Activated CD4-positive, alpha-beta T cell treated with anti-CD3 and anti-CD28 coated beads, Interleukin-2, amount 10 ng/mL, durations not matched to agents 24 days and 14 days (primary cell): ENCODE results near the gene XRRA1. TPM values are rescaled to one million over a fixed set of nuclear protein-coding genes. Genes with fewer than 3 reads are reported as not detected.
"Not testable (repeated sequence)": the region's sequence is repeated elsewhere in the genome, so short reads cannot be mapped to it uniquely, and the experiment has no call there.

ENCODE experiments used
- DNase-seq: peaks from one replicate; pipeline ENCODE4 v3.0.0; 2022
- H3K27ac Mint-ChIP-seq: one replicate; pipeline ENCODE4 v1.8.0; 2022; ENCODE audit warnings: mild to moderate bottlenecking, mixed read lengths
- H3K27me3 Mint-ChIP-seq: one replicate; pipeline ENCODE4 v1.8.0; 2022; ENCODE audit warnings: mixed read lengths
- H3K36me3 Mint-ChIP-seq: one replicate; pipeline ENCODE4 v1.8.0; 2022; ENCODE audit warnings: low read depth, mild to moderate bottlenecking, mixed read lengths
- H3K4me1 Mint-ChIP-seq: one replicate; pipeline ENCODE4 v1.8.0; 2021; ENCODE audit warnings: mixed read lengths
- H3K4me3 Mint-ChIP-seq: one replicate; pipeline ENCODE4 v1.8.0; 2022; ENCODE audit warnings: mild to moderate bottlenecking, moderate library complexity, mixed read lengths
- H3K9me3 Mint-ChIP-seq: one replicate; pipeline ENCODE4 v1.8.0; 2021; ENCODE audit warnings: mixed read lengths
- intact Hi-C: fragments of 100-400 bp; cut with micrococcal nuclease; formaldehyde crosslinking; loops from one replicate; pipeline ENCODE4 v1.15.1; 2023
- total RNA-seq: library from RNA; stranded (reverse); gene quantifications from 2 replicates; pipeline ENCODE4 v1.2.3, GENCODE V29; 2022

Gene XRRA1
- total RNA-seq, 1 donor from 2014 or later, result 11.0 TPM

DNA sequence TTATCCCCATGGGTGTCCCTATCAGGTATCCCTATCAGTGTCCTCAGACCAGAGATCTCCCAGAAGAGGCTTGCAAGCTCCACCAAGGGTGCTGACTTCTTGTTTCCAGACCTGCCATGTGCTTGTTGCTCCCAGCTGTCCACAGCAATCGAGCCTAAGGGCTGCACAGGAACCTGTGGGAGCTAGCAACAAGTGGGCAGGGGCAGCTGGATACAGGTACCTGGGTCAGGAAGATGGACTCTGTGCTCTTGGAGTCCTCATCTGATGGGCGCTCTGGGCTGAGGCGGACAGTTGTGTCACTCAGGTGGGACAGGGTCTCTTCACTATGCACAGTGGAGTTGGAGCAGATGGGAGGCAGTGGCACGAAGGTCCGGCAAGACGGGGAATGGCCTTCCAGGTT lies 101.0 kb downstream of the XRRA1 start:
- DNase-seq, result no peak
- intact Hi-C loops, result no loop called here
- no peaks in the 10 kb centered on the region for H3K27me3 Mint-ChIP-seq
- H3K4me1 Mint-ChIP-seq, result peaks cover 5% of the 10 kb centered on the region
- H3K9me3 Mint-ChIP-seq, result no peaks in the 10 kb centered on the region
- H3K36me3 Mint-ChIP-seq, result peaks cover 35% of the 10 kb centered on the region
- no peak overlapping the region for H3K4me3 Mint-ChIP-seq
- no peak overlapping the region for H3K27ac Mint-ChIP-seq

DNA sequence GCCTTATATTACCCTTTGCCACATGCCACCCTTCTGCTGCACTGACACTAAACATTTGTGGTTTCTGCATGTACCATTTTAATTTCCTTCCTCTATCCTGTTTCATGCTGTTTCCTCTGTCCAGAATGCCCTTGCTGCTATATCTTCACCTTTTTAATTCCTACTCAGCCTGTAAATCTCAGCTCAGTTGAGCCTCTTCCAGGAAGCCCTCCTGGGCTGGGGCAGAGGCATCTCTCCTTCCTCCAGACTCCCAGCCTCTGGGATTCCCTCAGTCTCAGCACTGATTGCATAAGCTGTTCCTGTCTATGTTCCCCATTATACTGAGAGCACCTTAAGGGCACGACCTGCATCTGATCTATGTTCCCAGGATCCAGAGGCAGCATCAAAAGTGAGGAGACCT lies 101.5 kb downstream of the XRRA1 start:
- Mint-ChIP-seq H3K9me3 (no peaks in the 10 kb centered on the region), H3K27ac (no peak overlapping the region), H3K27me3 (no peaks in the 10 kb centered on the region), H3K4me1 (peaks cover 5% of the 10 kb centered on the region), H3K36me3 (peaks cover 34% of the 10 kb centered on the region), H3K4me3 (no peak overlapping the region)
- no peak for DNase-seq
- intact Hi-C loops, result no loop called here

DNA sequence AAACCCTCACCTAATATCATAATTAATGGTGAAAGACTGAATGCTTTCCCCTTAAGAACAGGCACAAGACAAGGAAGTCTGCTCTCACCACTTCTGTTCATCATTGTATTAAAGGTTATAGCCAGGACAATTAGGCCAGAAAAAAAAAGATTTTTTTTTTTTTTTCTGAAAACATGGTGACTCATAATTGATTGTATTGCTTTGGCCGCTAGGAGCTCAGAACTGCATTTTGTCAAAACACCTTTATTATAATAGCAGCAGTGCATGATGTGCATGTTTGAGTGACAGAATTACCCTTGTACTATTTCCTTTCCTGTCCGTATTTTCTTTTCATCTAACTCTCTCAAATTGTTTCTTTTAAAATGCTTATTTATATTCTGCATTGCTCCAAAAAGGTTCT lies 102.1 kb downstream of the XRRA1 start:
- peaks cover 29% of the 10 kb centered on the region for H3K36me3 Mint-ChIP-seq
- DNase-seq, result no peak

DNA sequence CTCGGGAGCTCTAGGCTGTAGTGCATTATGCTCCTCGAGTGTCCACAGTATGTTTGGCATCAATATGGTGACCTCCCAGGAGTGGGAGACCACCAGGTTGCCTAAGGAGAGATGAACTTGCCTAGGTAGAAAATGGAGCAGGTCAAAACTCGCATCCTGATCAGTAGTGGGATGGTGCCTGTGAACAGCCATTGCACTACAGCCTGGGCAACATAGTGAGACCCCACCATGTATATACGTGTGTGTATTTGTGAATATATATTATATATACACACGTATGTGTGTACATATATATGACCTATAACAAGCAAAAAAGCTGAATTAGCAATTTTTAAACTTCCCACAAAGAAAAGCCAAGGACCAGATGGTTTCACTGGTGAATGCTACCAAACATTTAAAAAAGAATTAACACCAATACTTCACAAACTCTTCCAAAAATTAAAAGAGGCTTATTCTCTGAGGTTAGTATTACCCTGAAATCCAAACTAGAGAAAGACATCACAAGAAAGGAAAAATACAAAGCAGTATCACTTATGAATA lies 102.8 kb downstream of the XRRA1 start:
- no peak for DNase-seq
- peaks cover 5% of the 10 kb centered on the region for H3K4me1 Mint-ChIP-seq
- no peak overlapping the region for H3K4me3 Mint-ChIP-seq
- peaks cover 33% of the 10 kb centered on the region for H3K36me3 Mint-ChIP-seq
- intact Hi-C loops, result no loop called here
- H3K27ac Mint-ChIP-seq, result no peak overlapping the region
- no peaks in the 10 kb centered on the region for H3K27me3 Mint-ChIP-seq
- no peaks in the 10 kb centered on the region for H3K9me3 Mint-ChIP-seq

More for the DNA sequence above, 102.1 kb downstream of the XRRA1 start:
- intact Hi-C loops, result no loop called here
- Mint-ChIP-seq H3K27me3 (no peaks in the 10 kb centered on the region), H3K9me3 (no peaks in the 10 kb centered on the region), H3K4me1 (peaks cover 5% of the 10 kb centered on the region), H3K4me3 (no peak overlapping the region), H3K27ac (no peak overlapping the region)

DNA sequence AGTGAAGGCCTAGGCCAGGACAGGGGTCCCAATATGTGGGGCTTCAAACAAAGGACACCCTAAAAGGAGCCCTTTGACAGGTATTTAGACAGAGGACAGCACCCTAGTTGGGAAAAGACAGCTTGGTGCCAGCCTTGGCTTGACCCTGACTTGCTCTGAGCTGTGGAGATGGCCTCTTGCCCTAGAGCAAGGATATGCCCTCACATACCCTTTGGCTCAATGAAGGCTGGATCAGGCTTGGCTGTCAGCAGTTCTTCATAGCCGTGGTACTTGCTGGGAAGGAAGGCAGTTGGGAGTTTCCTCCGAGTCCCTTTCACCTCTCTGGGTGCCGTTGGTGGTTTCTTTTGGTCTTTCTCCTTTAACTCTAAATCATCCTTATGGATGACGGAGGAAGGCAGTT lies 104.0 kb downstream of the XRRA1 start:
- Mint-ChIP-seq H3K27me3 (no peaks in the 10 kb centered on the region), H3K9me3 (no peaks in the 10 kb centered on the region), H3K4me3 (no peak overlapping the region), H3K4me1 (peaks cover 5% of the 10 kb centered on the region), H3K36me3 (peaks cover 31% of the 10 kb centered on the region), H3K27ac (no peak overlapping the region)
- DNase-seq, result no peak
- intact Hi-C loops, result no loop called here

DNA sequence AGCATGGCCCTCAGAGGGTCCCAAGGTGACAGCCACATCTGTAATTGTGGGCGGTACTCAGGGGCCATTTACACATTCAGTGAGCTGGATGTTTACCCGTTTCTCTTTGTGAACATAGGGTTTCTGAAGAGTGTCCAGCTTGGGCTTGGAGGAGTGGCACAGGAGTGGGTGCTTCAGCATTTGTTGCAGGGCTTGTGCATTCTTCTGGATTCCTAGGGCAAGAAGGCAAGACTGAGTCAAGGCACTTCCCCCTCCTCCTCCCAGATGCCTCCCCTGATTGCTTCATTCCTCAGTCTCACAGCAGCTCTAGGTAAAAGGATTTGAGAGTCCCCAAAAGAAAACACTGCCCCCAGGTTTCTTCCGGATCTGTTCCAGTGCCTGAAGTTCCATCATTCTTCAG lies 104.8 kb downstream of the XRRA1 start:
- no peaks in the 10 kb centered on the region for H3K27me3 Mint-ChIP-seq
- DNase-seq, result no peak
- intact Hi-C loops, result no loop called here
- peaks cover 30% of the 10 kb centered on the region for H3K36me3 Mint-ChIP-seq
- H3K27ac Mint-ChIP-seq, result no peak overlapping the region
- H3K4me3 Mint-ChIP-seq, result no peak overlapping the region
- peaks cover 5% of the 10 kb centered on the region for H3K4me1 Mint-ChIP-seq
- H3K9me3 Mint-ChIP-seq, result no peaks in the 10 kb centered on the region

DNA sequence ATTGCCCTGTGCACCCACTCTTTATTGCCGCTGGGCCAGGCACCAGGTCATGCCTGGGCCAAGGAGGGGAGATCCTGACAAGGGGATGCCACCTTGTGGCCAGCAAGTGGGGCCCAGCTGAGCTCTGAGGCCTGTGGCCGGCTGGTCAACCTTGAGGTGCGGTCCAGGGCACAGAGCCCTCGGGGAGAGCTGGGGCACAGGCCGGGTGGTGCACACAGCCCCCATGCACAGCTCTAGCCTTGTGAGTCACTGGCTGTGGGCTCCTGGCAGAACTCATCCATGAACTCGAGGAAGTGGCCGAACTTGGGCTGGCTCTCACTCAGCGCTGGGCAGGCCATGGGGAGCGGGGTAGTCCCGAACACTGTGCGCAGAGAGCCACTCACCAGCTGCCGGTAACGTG lies 105.9 kb downstream of the XRRA1 start:
- Mint-ChIP-seq H3K4me3 (no peak overlapping the region), H3K36me3 (peaks cover 34% of the 10 kb centered on the region), H3K9me3 (no peaks in the 10 kb centered on the region), H3K4me1 (peaks cover 7% of the 10 kb centered on the region), H3K27ac (no peak overlapping the region), H3K27me3 (no peaks in the 10 kb centered on the region)
- DNase-seq, result no peak
- intact Hi-C loops, result no loop called here

DNA sequence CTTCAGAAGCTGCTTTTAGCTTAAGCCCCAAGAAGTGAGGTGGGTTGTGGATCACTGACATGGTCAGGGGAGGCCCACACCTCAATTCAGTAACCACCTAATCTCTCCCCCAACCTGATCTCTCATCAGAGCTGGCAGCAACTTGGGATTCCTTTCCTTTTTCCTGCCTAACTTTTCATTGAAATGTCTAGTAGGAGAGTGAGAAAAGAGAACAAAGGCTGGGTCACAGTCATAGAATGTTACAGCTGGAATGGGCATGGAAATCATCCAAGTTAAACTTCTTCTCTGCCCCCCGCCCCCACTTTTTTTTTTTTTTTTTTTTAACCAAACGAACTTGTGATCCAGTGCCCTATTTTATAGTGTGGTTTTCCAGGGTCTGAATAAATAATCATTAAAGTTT lies 108.4 kb downstream of the XRRA1 start:
- intact Hi-C loops, result no loop called here
- H3K9me3 Mint-ChIP-seq, result no peaks in the 10 kb centered on the region
- H3K27ac Mint-ChIP-seq, result no peak overlapping the region
- H3K27me3 Mint-ChIP-seq, result no peaks in the 10 kb centered on the region
- peaks cover 48% of the 10 kb centered on the region for H3K36me3 Mint-ChIP-seq
- no peak for DNase-seq
- no peak overlapping the region for H3K4me3 Mint-ChIP-seq
- peaks cover 3% of the 10 kb centered on the region for H3K4me1 Mint-ChIP-seq

DNA sequence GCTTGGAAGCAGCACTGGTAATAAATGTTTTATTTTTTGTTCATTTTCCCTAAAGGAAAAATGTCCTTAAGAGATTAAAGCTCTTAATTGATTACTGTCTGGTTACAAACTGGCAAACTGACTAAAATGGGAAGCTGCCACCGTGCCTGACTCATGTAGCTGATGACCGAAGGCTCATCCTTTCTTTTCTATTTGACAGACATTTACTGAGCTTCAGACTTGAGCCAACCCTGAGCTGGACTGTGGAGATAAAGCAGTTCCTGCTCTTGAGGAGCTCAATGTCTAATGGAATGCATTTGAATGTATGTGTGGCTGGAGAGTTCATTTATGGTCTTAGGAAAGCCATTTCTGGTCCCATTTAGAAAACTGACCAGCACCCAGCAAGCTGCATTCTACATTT lies 108.9 kb downstream of the XRRA1 start:
- Mint-ChIP-seq H3K27me3 (no peaks in the 10 kb centered on the region), H3K4me1 (peaks cover 3% of the 10 kb centered on the region), H3K36me3 (peaks cover 51% of the 10 kb centered on the region), H3K27ac (no peak overlapping the region), H3K9me3 (no peaks in the 10 kb centered on the region), H3K4me3 (no peak overlapping the region)
- intact Hi-C loops, result no loop called here
- DNase-seq, result no peak

DNA sequence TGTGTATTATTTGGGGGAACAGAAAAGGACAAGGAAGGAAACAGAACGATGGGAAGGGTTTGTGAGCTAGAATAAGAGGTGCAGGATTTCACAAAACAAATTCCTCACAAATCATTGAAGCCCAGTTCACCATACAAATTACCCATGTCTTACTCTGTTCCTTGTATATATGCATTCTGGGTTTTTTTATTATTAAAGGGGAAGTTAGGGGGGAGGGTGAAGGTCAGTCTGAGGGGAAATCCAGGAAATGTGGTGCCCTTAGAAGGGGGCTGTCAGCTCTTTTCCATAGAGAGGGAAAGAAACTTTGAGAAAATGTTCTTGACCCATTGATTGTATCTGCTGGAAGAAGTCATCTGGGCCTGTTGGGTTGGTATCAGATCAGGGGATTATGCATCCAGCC lies 109.4 kb downstream of the XRRA1 start:
- Mint-ChIP-seq H3K9me3 (no peaks in the 10 kb centered on the region), H3K27ac (no peak overlapping the region), H3K4me3 (no peak overlapping the region), H3K4me1 (peaks cover 3% of the 10 kb centered on the region), H3K27me3 (no peaks in the 10 kb centered on the region), H3K36me3 (peaks cover 54% of the 10 kb centered on the region)
- no peak for DNase-seq
- intact Hi-C loops, result no loop called here

DNA sequence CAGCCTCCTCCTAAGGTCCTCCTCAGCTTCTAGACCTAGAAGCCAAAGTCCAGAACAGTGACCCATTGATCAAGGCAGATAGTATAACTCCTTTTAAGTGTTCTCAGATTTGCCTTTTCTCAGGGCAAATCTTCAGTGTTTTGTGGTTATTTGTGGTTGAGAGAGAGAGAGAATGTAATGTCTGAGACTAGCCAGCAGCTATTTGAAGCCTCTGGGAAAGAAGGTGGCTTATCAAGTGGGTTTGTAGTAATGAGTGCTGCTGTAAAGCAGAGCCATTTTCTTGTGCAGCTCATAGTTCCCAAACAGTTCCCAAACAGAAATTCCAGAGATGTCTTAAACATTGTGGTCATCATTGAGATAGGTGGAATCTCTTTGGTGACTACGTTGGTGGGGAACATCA lies 110.7 kb downstream of the XRRA1 start:
- DNase-seq, result no peak
- H3K4me1 Mint-ChIP-seq, result peaks cover 3% of the 10 kb centered on the region
- H3K36me3 Mint-ChIP-seq, result peaks cover 55% of the 10 kb centered on the region
- H3K4me3 Mint-ChIP-seq, result no peak overlapping the region
- no peaks in the 10 kb centered on the region for H3K27me3 Mint-ChIP-seq
- intact Hi-C loops, result no loop called here
- no peaks in the 10 kb centered on the region for H3K9me3 Mint-ChIP-seq
- no peak overlapping the region for H3K27ac Mint-ChIP-seq

DNA sequence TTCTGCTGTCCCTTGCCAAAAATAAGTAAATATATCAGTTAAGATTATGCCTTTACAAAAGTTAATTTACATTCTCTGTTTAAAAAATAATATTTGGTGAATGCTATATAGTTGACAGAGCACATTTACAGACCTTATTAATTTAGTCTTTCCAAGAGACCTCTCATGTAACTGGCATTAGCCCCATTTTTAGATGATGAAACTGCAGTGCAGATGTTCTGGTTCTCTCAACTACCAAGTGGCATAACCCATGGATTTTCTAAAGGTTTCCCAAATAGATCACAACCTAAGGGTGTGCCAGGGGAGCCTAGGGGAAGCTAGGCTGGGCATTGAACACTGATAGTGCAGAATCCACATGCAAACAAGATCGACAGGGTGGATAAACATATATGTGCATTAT lies 111.7 kb downstream of the XRRA1 start:
- Mint-ChIP-seq H3K4me1 (peaks cover 3% of the 10 kb centered on the region), H3K36me3 (peaks cover 50% of the 10 kb centered on the region), H3K27ac (no peak overlapping the region), H3K27me3 (no peaks in the 10 kb centered on the region), H3K4me3 (no peak overlapping the region), H3K9me3 (no peaks in the 10 kb centered on the region)
- intact Hi-C loops, result no loop called here
- DNase-seq, result no peak

DNA sequence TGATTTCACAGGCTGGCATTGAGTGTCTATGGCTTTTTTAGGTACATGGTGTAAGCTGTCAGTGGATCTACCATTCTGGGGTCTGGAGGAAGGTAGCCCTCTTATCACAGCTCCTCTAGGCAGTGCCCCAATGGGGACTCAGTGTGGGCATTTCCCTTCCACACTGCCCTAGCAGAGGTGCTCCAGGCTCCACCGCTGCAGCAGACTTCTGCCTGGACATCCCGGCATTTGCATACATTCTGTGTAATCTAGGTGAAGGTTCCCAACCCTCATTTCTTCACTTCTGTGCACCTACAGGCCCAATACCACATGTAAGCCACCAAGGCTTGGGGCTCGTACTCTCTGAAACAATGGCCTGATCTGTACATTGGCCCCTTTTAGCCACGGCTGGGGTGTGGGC lies 122.0 kb downstream of the XRRA1 start:
- DNase-seq, result peak; percentile 46
- Mint-ChIP-seq H3K9me3 (peaks cover 28% of the 10 kb centered on the region), H3K4me3 (no peak overlapping the region), H3K27ac (no peak overlapping the region), H3K27me3 (no peaks in the 10 kb centered on the region), H3K4me1 (peaks cover under 1% of the 10 kb centered on the region), H3K36me3 (peaks cover 80% of the 10 kb centered on the region)
- intact Hi-C loops, result no loop called here

DNA sequence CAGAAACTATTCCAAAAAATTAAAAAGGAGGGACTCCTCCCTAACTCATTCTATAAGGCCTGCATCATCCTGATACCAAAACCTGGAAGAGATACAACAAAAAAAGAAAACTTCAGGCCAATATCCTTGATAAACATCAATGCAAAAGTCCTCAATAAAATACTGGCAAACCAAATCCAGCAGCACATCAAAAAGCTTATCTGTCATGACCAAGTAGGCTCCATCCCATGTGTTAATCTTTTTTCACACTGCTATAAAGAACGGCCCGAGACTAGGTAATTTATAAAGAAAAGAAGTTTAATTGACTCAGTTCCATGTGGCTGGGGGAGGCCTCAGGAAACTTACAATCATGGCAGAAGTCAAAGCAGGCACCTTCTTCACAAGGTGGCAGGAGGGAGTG lies 123.3 kb downstream of the XRRA1 start:
- H3K27me3 Mint-ChIP-seq, result not testable (repeated sequence)

DNA sequence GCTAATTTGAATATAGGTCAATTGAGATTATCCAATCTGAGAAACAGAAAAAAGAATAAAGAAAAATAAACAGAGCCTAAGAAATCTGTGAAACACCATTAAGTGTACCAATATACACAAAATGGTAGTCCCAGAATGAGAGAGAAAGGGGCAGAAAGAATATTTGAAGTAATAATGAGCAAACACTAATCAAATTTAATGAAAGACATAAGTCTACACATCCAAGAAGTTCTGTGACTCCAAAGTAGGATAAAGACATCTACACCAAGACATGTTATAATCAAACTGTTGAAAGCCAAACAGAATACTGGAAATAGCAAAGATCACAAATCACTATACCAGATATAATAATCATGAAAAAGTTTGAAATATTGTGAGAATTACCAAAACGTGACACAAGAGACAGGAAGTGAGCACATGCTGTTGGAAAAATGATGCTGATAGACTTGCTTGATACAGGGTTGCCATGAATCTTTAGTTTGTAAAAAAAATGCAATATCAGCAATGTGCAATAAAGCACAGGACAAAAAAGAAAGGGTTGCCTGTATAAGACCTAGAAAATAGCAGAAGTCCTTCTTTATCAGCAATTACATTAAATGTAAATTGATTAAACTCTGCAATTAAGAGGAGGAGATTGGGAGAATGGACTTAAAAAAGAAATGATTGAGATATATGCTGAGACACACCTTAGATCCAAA lies 124.5 kb downstream of the XRRA1 start:
- no peak overlapping the region for H3K4me3 Mint-ChIP-seq
- H3K4me1 Mint-ChIP-seq, result peaks cover 8% of the 10 kb centered on the region
- H3K9me3 Mint-ChIP-seq, result peaks cover 28% of the 10 kb centered on the region
- no peak for DNase-seq
- no peaks in the 10 kb centered on the region for H3K27me3 Mint-ChIP-seq
- H3K36me3 Mint-ChIP-seq, result peaks cover 82% of the 10 kb centered on the region
- H3K27ac Mint-ChIP-seq, result no peak overlapping the region
- intact Hi-C loops, result no loop called here

More for the DNA sequence above, 123.3 kb downstream of the XRRA1 start:
- peaks cover 81% of the 10 kb centered on the region for H3K36me3 Mint-ChIP-seq
- H3K27ac Mint-ChIP-seq, DNase-seq, H3K4me3 Mint-ChIP-seq, H3K4me1 Mint-ChIP-seq, intact Hi-C loops: not testable (repeated sequence)
- H3K9me3 Mint-ChIP-seq, result peaks cover 28% of the 10 kb centered on the region
